NCI-H345 treated with DMSO at 0.1 percent for 48 hours (cell line): ENCODE data around the gene CNTNAP5.

ENCODE experiments used
- DNase-seq: peaks from one replicate; lab custom pipeline; 2025; ENCODE audit not compliant: unreplicated experiment; lab: John Stamatoyannopoulos, UW

CNTNAP5 gene

DNA sequence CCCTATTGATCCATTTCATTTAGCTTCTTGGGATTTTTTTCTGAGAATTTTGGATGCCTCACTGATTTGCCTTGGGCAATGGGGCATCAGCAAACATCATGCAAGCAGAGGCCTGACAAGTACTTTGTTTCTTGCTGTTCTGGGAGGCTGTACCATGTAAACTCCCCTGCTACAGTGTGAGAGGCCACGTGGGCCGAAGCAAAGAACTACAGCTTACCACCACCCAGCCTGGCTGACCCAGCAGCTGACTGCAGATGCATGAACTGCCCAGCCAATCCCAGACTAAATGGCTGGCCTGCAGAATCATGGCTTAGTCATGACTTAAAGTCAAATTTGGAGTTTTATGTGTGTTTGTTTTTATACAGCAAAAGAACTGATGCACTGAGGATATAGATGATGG lies 579.9 kb downstream of the CNTNAP5 start:
- DNase-seq: no peak

DNA sequence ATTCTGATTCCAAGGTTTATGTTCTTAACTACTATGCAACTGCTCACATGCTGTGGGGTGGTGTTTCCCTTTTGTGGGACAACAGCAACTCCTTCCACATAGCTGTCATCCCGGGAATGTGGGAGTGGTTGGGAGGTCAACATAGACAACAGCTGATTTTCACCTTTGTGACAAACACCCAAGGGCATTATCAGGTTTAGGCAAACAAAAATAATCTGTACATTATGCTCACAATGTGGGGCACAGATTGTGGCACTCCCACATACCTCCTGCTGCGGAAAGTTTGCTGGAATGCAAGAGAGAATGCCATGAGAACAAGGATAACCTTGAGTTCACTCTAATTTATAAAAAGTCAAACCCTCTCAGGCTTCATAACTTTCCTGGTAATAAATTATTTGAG lies 582.6 kb downstream of the CNTNAP5 start:
- no peak for DNase-seq

DNA sequence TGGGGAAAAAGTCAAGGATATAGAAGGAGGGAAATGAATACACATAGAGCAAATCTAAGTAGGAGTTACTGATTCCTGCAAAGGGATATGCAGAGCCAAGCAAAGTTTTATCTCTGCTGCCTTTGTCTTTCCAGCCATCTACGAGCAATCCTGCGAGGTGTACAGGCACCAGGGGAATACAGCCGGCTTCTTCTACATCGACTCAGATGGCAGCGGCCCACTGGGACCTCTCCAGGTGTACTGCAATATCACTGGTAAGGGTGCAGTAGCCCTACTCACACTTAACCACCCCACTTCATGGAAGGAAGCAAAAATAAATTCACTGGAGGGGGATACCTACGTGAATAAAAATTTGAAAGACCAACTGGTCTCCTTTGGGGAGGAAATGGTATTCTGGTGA lies 584.6 kb downstream of the CNTNAP5 start:
- no peak for DNase-seq

DNA sequence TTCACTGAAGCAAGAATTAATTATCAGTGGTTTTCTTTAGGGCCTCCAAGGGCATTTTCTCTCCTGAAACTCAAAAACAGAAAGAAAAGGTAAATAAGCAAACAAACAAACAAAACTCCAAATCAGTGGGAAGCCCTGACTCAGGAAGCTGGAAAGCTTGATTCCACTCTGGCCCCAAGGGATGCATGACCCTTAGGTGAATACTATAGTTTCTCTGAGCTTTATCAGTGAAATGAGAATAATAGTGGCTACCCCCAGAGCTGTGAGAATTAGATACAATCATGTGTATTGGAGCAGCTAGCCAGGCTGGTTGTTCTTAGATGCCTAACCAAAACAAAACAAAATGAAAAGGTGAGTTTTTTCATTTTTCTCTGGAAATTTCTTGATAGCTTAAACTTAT lies 585.1 kb downstream of the CNTNAP5 start:
- DNase-seq: no peak

DNA sequence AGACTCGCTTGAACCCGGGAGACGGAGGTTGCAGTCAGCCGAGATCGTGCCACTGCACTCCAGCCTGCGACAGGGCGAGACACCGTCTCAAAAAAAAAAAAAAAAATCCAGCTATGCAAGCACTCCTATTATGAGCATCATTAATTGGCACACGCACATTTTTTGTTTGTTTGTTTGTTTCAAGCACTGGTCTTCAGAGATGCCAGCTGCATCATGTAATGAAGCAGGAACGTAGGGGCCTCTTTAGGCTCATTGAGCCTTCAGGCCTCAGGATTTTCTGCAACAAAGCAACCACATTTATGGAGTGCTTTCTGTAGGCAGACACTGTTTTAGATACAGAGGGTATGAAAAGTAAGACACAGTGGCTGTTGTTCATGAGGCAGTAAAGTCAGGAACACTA lies 585.8 kb downstream of the CNTNAP5 start:
- no peak for DNase-seq

GRCh38 chr2:124623560-124623959 lies 598.5 kb downstream of the CNTNAP5 start:
- peak; percentile 5 for DNase-seq

- DNase-seq: no peak
Observed at GRCh38 chr2:124625561-124625960, 600.5 kb downstream of the CNTNAP5 start.

- DNase-seq: no peak
Observed at GRCh38 chr2:124626993-124627392, 601.9 kb downstream of the CNTNAP5 start.

GRCh38 chr2:124633812-124634211 lies 608.7 kb downstream of the CNTNAP5 start:
- DNase-seq: no peak

DNA sequence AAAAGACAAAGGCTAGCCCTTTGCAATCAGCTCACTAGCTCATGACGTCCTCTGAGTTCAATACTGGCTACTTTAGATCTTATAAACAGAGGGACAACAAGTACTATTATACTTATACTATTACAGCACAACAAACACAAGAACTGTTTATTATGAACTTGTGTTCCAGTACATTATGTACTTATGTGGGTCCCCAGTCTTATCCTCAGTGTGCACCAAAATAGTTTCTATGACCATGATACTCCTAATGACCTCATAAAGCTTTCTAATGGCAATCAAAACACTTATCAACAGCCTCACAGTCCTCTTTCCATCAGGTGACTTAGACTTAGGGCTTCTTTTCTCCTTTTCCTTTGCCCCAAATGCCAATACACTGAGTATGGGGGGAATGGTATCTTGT lies 614.4 kb downstream of the CNTNAP5 start:
- DNase-seq: no peak

- DNase-seq: no peak
Observed at GRCh38 chr2:124640221-124640750, 615.2 kb downstream of the CNTNAP5 start.

DNA sequence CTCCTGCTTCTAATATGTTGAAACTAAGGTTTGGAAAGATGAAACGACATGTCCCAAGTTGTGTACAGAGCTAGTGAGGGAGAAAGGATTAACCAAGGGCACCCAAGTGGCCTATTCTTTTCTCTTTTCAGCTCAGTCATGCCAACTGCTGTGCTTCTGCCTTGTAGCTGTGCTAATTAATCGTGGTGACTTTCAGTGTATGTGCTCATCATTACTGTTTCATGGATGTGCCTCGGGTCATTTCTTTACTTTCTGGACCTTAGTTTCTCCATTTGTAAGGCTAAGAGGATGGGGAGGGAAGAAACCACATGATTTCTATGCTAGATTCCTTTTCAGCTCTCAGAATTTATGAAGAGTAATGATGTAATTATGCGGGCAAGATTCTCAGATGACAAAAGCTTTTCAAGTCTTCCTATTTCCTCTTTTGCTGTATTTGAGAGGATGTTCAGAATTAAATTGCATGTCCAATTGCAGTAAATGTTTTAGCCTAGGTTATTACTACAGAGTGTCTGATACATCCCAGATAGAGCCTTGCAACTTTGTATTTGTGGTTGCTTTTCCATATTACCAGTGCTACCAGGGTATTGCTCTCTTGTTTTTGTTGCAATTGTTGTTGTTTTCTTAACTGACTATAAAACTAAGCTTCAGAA lies 621.2 kb downstream of the CNTNAP5 start:
- peak; percentile 5 for DNase-seq

- no peak for DNase-seq
Observed at GRCh38 chr2:124647245-124647644, 622.2 kb downstream of the CNTNAP5 start.

GRCh38 chr2:124647663-124648062 lies 622.6 kb downstream of the CNTNAP5 start:
- DNase-seq: no peak

GRCh38 chr2:124649001-124649400 lies 623.9 kb downstream of the CNTNAP5 start:
- DNase-seq: no peak

DNA sequence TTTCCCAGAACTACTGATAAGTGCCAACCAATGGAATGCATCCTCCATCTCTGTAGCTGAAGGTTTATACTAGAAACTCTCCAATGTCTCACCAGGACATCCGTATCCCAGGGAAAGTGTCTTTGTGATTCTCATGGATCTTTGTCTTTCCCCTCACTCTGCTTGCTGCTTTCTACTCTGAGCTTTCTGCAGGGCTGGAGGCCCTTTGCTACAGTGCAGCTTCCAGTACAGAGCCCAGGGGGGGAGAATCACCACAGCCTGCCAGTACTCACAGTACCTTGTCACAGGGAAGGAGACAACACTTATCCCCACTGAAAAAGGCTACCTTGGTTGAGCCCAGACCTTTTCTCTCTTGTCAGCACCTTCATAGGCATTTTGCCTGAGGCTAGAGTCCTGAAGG lies 627.0 kb downstream of the CNTNAP5 start:
- DNase-seq: no peak

DNA sequence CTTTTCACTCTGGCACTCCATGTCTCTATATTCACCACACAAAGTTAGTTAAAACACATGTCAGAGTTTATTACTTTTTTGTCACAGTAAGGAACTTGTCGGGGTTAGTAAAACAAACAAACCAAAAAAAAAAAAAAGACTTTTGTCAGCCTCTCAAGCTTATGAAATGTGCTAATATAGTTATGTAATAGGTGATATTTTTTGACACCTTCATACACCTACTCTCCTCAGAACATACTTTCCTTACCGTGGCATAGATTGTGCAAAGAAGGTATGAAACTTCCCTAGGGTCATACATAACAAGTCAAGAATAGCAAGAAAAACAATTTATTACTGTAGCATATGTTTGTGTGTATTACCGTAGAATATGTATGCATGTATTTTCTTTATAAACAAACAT lies 633.3 kb downstream of the CNTNAP5 start:
- no peak for DNase-seq

DNA sequence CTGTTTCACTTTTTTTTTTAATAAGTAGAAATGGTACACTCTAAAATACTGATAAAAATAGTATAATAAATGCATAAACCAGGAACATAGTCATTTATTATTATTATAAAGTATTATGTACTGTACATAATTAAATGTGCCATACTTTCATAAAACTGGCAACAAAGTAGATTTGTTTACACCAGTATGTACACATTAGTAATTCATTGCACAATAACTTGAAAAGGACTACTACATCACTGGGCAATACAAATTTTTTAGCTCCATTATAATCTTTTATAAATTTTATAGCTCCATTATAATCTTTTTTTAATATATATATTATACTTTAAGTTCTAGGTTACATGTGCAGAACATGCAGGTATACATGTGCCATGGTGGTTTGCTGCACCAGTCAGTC lies 636.5 kb downstream of the CNTNAP5 start:
- no peak for DNase-seq

DNA sequence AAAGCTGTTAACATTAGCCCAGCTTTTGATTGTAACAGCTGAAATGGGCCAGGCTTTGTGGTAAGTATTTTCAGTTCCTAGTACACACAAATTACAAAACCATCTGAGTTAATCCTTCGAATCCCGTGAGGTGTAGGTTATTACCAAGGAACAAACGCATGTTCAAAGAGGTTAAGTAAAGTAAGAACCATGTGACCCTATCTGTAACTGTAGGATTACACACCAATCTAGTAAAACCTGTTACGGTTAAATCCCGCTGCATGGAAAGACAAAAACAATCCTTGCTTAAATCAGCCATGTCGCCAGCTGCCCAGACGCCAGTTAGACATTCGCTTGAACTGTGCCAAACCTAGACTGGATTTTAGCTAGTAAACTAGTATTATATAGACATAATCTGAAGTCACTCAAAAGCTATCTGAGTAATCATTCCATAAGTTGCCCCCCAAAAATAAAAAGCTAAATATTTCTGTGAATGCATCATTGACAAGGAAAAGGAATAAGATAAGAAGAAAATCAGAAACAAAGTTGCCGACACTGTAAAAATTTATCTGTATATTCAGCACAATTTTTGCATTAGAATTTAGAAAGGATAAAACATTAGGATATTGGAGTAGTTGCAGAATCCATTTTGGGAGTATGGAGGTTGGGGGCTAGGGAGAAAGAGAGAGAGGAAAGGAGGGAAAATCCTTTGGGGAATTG lies 638.0 kb downstream of the CNTNAP5 start:
- no peak for DNase-seq

DNA sequence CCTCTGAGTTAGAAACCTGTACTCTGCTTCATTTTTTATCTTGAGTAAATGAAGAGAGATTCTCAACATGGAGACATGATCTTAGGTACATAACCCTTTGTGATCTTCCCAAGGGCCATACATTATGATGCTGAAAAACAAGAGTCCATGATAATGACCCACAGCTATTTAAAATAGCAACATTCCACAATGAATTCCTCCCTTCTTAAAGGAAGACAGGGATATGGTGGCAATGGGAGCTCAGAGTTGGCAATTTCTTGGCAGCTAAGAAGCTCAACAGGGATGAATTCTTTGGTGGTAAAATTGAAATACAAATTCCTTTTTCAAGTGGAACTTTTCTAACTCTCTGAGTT lies 638.5 kb downstream of the CNTNAP5 start:
- no peak for DNase-seq

- no peak for DNase-seq
Observed at GRCh38 chr2:124664363-124664762, 639.3 kb downstream of the CNTNAP5 start.

DNA sequence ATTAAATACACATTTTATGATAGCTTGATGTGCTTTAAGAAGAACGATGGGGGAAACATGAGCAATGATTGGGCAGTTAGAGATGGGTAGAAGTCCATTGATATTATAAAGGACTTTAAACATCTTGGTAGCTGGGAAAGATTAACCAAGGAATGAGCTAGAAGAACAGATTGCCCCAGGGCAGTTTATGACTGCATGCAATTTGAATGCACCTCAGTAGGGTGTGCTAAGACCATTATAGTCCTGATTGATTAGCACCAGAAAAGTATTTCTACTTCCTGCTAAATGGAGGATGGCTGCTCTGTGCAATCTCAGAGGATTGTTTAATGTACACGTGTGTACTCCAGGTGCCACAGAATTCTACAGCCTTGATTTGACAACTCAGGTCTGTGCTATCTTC lies 641.9 kb downstream of the CNTNAP5 start:
- no peak for DNase-seq

DNA sequence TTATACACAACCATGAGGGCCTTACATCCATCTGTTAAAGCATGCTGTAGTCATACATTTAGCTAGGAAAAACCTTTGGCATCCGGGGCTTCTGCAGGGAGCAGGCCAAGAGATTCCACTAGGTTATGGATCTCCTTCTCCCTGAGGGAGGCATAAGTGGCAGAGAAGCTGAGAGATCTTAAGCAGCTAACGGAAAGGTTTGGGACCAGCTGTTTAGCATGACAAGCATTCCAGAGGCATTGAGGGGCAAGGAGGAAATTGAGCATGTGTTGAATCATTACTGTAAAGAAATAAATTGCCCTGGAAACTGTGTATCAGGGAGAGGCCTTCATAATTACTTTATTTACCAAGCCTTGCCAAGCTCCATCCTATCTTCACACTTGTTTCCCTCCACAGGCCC lies 643.1 kb downstream of the CNTNAP5 start:
- no peak for DNase-seq
